Measurements from ENCODE around the gene BCL2L2.

BCL2L2 gene

DNA sequence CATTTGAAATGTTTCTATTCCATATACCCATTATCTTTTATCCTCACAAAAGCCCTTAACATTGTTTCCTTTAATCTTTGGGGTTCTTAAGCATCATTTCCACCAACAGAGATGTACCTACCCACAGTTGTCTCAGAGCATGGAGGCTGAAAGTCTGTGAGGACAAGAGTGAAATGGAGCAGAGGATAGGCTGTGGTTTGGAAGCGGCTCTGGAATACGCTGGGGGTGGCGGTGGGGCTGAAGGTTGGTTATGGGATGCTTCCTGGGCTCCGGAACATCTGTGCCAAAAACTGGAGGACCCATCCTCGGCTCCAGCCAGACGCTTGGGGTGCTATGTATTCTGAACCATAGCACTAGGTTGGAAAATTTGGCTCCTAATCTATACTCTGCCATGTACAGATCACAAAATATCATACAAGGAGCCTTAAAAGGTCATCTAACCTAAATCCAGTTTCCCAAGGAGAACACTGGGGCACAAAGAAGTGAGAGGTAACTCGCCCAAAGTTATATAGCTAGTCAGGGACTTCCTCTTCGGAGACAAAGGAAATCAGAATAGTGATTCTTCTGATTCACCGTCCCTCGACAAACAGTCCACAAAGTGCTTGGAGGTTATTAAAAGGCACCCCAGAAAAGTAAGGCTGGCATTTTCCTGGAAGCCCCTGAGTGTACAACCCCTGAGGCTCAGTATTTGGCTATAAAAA, 6.5 kb upstream of the BCL2L2 start:
- no peak for DNase-seq (ENCODE audit: low read depth in 2 of 2)

DNA sequence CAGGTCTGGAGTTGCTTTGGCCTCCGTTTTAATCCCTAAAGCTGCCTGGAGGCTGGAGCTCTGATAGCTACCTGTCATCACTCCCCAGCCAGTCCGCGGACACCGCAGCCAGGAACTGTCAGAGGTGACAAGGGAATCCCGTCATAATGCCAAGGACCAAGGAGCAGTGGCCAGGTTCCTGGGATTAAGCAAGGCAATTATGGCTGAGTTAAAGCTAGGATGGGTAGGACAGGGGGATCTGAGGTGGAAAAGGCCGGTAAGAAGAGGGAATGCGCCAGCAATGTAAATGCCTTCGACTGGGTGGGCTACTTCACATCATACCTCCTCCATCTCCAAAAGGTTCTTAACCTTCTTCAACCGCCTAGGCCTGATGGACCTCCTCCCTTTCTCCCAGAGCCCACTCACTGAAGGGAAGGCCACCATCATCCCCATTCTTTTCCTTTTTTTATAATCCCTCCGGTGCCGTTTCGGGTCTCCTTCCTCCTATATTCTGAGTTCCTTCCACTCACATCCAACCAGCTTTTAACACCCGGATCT, 5.9 kb upstream of the BCL2L2 start:
- no peak for DNase-seq (ENCODE audit: low read depth in 2 of 2)

- peak; percentile 88 to 98 for DNase-seq (ENCODE audit: low read depth in 2 of 2)
Measured at GRCh38 chr14:23301288-23301968, 5.2 kb upstream of the BCL2L2 start.

DNA sequence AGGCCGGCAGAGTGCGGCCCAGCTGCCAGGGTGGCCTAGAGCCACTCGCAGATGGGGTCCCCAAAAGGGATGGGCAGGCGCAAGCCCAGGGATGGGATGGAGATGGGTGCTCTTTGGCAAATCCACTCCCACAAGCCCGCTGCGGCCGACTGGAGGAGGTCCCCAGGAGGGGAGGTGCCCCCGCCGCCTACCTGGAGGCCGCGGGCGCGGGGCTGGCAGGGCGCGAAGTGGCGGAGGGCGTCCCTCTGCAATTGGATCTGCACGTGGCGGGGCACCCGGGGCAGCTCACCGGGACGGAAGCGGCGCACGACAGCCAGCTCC, 4.7 kb upstream of the BCL2L2 start:
- DNase-seq (ENCODE audit: low read depth in 2 of 2): no peak

- DNase-seq (ENCODE audit: low read depth in 2 of 2): peak; percentile 81 to 86
Measured at GRCh38 chr14:23302290-23303225, 4.1 kb upstream of the BCL2L2 start, which contains the start of gene PPP1R3E. Gene PPP1R3E (minus strand): TSS chr14:23302859. CDS start chr14:23302576, 283 bp downstream.

GRCh38 chr14:23307146-23307530, 505 bp downstream of the BCL2L2 start:
- no peak for DNase-seq (ENCODE audit: low read depth in 2 of 2)

DNA sequence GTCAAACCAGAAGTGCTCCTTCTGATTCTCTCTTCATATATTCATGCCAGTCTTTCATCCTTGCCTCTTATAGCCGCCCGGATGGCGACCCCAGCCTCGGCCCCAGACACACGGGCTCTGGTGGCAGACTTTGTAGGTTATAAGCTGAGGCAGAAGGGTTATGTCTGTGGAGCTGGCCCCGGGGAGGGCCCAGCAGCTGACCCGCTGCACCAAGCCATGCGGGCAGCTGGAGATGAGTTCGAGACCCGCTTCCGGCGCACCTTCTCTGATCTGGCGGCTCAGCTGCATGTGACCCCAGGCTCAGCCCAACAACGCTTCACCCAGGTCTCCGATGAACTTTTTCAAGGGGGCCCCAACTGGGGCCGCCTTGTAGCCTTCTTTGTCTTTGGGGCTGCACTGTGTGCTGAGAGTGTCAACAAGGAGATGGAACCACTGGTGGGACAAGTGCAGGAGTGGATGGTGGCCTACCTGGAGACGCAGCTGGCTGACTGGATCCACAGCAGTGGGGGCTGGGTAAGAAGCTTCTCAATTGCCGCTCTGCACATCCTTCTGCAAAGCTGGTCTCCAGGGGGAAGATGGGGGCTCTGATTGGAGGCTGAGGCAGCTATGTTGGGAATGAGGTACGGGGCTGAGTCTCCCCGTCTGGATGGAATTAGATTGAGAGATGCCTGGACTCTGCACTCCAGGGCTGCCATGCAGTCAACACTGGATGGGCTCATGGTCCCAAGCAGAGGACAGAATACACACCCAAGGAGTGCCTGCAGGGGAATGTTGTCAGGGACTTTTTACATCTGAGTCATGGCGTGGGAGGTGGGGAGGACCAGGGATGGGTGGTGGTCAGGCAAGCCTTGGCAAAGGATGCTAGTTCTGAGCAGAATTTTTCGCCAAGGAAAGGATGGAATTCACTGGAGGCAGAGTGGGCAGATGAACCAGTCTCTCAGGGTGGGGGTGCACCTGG, 1.3 kb downstream of the BCL2L2 start:
- DNase-seq (ENCODE audit: low read depth in 2 of 2): no peak

DNA sequence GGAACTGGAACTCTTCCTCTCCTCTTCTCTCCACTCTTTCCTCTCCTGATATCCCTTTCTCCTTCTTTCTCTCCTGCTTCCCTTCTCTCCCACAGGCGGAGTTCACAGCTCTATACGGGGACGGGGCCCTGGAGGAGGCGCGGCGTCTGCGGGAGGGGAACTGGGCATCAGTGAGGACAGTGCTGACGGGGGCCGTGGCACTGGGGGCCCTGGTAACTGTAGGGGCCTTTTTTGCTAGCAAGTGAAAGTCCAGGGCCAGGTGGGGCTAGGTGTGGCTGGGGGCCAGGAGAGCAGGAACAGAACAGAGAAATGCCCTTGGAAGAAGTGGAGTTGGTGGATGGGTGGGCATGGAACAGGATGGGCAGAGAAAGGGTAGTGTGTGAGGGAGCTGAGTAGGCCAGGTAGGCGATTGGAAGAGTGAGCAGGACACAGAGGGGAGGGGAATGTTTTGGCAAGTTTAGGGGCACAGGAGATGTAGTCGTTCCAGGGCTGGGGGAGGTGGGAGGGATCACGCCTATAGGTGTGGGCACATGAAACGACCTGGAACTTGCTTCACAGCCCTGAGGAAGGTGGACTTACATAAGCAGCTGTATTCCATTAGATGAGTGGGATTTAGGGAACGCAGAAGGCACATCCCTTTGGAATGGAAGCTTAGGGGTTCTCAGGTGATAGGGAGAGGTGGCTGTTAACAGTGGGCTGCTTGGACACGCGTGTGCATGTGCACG, 2.2 kb downstream of the BCL2L2 start:
- no peak for DNase-seq (ENCODE audit: low read depth in 2 of 2)

DNA sequence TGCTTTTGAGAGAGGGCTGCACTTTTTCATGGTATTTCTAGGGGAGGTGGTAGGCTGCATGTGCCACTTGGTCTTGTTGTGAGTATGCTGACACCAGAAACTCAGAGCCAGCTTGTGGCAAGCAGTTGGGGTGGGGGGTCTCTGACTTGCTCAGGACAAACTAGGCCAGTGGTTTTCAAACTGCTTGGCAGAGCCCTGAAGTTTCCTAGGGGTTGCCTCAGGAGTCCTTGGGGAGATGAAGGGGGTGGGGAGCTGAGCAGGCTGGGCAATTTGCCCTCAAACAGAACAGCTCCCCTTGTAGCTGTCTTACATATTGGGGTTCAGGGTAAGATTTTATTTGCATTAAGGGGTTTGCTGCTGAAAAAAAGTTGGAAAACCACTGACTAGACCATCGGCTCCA, 3.9 kb downstream of the BCL2L2 start:
- DNase-seq (ENCODE audit: low read depth in 2 of 2): no peak

DNA sequence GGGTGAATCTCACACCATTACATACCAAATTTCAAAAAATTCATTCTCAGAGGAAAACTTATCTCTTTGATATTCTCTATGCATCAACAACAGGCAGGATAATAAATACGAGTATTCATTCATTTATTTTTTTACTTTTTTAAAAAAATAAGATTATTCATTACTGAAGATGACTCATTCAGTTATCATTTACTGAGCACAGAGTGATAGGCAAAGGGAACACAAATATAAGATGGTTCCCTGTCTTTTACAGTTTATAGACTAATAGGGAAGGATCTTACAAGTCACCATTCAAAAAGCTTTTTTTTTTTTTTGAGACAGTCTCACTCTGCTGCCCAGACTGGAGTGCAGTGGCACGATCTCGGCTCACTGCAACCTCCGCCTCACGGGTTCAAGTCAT, 9.7 kb downstream of the BCL2L2 start:
- no peak for DNase-seq (ENCODE audit: low read depth in 2 of 2)

DNA sequence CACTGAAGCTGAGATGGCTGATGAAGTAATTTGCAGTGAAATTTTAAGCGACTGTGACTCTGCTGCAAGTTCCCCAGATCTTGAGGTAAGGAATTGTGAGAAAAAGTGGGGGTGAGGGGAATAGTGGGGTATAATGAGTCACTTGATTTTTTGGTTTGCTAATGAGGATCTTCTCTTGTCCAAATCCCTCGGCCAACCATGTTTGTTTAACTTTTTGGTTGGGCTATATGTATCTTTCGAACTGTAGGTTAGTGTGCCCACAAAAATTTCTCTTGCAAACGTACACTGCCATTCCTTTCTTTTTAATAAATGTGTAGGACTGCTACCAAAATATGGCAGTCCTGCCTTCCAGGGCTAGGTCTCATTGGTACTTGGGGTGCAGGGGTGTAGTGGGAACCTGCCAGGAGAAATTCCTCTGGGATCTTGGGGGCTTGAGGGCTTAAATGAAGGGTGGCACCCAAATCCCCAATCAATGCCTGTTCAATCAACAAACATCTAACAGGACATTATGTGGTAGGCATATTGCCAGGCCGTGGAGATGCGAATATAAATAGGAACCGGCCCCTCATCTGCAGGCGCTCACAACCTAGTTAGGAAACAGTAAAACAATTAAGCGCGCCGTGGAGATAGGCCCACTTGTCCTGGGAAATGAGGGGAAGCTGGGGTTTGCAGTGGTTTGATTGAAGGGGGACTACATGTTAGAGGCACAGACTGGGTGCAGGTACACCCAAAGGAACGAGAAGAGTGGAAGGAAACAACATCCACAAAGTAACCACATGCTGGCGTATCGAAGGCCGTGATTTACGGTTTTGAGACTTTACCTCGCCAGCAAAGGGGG, 13.3 kb downstream of the BCL2L2 start:
- DNase-seq (ENCODE audit: low read depth in 2 of 2): no peak

DNA sequence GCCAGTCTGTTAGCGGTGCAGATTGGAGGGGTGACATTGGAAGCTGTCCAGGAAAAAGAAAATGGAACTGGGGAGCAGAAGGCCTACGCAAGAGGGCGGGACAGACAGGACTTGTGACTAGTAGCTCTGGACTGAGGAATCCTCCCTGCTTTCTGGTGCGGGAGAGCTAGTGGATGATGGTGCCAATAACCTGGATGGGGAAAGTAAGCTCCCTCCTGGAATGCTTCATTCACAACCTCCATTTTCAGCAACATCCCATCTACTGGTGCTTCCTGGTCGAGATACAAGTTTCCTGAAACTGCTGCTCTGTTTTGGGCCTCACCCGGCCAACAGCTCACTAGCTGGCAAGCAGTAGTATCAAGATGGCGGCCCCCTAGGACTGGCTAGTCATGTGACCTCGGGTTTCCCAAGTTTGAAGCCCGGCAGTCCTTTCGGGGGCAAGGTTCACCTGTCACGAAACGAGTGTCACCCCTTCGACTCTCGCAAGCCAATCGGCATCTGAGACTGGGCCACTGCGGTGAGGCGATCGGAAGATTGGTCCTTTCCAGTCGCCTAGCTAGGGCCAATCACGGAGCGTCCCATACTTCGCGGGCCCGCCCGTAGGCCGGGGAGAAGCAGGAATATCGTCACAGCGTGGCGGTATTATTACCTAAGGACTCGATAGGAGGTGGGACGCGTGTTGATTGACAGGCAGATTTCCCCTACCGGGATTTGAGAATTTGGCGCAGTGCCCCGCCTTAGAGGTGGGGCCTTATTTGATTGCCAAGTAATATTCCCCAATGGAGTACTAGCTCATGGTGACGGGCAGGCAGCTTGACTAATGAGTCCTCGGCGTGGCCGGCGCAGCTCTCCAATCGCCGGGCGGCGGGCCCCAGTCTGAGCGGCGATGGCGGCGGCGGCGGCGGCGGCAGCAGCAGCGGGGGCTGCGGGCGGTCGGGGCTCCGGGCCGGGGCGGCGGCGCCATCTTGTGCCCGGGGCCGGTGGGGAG, 14.2 kb downstream of the BCL2L2 start, which contains the start of gene PABPN1:
Gene PABPN1 (plus strand): TSS at position 874 of the 988 bp plus-strand sequence. CDS start 13 bp downstream, at position 887.
- DNase-seq (ENCODE audit: low read depth in 2 of 2): peak; percentile 96 to 99

- peak; percentile 34 to 37 for DNase-seq (ENCODE audit: low read depth in 2 of 2)
Measured at GRCh38 chr14:23321572-23322547, 15.2 kb downstream of the BCL2L2 start.

- no peak for DNase-seq (ENCODE audit: low read depth in 2 of 2)
Measured at GRCh38 chr14:23322568-23323517, 16.2 kb downstream of the BCL2L2 start.

GRCh38 chr14:23323838-23324454, 17.3 kb downstream of the BCL2L2 start:
- DNase-seq (ENCODE audit: low read depth in 2 of 2): no peak
